HCT116 (cell line): ENCODE measurements around the gene RAD51AP2.

Experiments
- CTCF ChIP-seq, 3 experiments: fragments of 200-600 bp in 1 of 3; sonication (generic) in 1 of 3; IDR thresholded peaks in 2 of 3; conservative IDR thresholded peaks in 1 of 3; 2 replicates each; pipeline ENCODE4 v1.5.1; 2012 to 2017; ENCODE audit warnings: low read depth in 2 of 3, low read length in 2 of 3, antibody characterized with exemption in 1 of 3, borderline replicate concordance in 1 of 3, control low read depth in 1 of 3, mild to moderate bottlenecking in 1 of 3, mixed read lengths in 1 of 3, mixed run types in 1 of 3, moderate library complexity in 1 of 3; ENCODE audit not compliant: insufficient read depth in 1 of 3
- EZH2phosphoT487 ChIP-seq: fragments of 200-600 bp; IDR thresholded peaks from 2 replicates; pipeline ENCODE4 v1.6.1; 2018; ENCODE audit warnings: antibody characterized with exemption, borderline replicate concordance
- JUND ChIP-seq: IDR thresholded peaks from 2 replicates; pipeline ENCODE4 v1.6.1; 2012
- POLR2AphosphoS5 ChIP-seq: IDR thresholded peaks from 2 replicates; pipeline ENCODE4 v1.6.1; 2011; ENCODE audit warnings: mild to moderate bottlenecking, low read depth, low read length, moderate library complexity
- RAD21 ChIP-seq: IDR thresholded peaks from 2 replicates; pipeline ENCODE4 v1.6.1; 2012; ENCODE audit warnings: low read depth, mild to moderate bottlenecking
- TF ChIP-seq, protein P1 (sequence below): IDR thresholded peaks from 2 replicates; pipeline ENCODE4 v1.6.1; 2012; ENCODE audit warnings: low read depth
- TF ChIP-seq, protein P2 (sequence below): IDR thresholded peaks from 2 replicates; pipeline ENCODE4 v1.6.1; 2012

DNA sequence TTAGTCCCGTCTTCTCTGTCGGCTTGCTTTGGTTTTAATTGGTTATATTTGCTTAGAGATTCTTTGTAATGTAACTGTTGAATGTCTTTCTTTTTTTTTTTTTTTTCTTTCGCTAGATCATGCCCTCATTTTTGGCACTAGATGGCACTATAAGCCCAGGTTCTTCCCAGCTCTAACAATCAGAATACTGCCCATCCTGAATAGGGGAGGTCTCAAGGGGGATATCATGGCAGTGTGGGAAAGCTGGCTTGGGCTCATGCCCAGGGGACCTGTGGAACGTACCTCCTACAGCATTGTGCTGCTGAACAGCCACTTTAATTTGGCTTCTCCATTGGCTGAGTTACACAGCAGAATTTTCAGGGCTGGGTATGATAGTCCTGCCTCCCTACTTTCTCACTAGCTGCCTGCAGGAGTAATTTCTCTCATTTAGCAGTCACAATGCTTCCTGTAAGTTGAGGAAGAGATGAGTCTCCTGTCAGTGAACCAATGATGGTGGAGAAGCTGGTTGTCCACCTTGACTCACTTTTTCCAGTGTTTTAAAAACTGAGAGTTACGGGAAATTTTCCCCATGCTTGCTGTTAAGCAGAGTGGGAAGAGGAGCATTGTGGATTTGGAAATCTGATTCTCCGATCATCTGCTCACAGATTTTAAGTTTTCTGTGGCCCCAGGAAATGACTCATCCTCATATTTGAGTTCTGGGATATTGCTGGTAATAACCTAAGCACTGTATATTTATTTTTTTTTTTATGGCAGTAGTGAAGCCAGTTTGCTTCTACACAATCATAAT lies 47.2 kb downstream of the RAD51AP2 start:
- TF ChIP-seq EZH2phosphoT487 (no peak), JUND (no peak), CTCF (IDR thresholded peaks at IDR 0.05 in 2 of 3, conservative IDR thresholded peaks at IDR 0.05 in 1 of 3; ENCODE audit: borderline replicate concordance in 1 of 3, insufficient read depth in 1 of 3, low read depth in 2 of 3, low read length in 2 of 3) (peak; percentile 64 to 88 (median 82)), RAD21 (peak; percentile 88), POLR2AphosphoS5 (no peak)
- TF ChIP-seq, protein P1, sequence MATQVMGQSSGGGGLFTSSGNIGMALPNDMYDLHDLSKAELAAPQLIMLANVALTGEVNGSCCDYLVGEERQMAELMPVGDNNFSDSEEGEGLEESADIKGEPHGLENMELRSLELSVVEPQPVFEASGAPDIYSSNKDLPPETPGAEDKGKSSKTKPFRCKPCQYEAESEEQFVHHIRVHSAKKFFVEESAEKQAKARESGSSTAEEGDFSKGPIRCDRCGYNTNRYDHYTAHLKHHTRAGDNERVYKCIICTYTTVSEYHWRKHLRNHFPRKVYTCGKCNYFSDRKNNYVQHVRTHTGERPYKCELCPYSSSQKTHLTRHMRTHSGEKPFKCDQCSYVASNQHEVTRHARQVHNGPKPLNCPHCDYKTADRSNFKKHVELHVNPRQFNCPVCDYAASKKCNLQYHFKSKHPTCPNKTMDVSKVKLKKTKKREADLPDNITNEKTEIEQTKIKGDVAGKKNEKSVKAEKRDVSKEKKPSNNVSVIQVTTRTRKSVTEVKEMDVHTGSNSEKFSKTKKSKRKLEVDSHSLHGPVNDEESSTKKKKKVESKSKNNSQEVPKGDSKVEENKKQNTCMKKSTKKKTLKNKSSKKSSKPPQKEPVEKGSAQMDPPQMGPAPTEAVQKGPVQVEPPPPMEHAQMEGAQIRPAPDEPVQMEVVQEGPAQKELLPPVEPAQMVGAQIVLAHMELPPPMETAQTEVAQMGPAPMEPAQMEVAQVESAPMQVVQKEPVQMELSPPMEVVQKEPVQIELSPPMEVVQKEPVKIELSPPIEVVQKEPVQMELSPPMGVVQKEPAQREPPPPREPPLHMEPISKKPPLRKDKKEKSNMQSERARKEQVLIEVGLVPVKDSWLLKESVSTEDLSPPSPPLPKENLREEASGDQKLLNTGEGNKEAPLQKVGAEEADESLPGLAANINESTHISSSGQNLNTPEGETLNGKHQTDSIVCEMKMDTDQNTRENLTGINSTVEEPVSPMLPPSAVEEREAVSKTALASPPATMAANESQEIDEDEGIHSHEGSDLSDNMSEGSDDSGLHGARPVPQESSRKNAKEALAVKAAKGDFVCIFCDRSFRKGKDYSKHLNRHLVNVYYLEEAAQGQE, result no peak
- TF ChIP-seq, protein P2, sequence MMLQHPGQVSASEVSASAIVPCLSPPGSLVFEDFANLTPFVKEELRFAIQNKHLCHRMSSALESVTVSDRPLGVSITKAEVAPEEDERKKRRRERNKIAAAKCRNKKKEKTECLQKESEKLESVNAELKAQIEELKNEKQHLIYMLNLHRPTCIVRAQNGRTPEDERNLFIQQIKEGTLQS, result no peak
